Hematopoietic multipotent progenitor cell treated with erythropoietin and hydrocortisone succinate and interleukin-3 and kit ligand, for 17 days (in vitro differentiated cells): ENCODE data around the gene CDK7.

ENCODE experiments used
- DNase-seq: peaks from one replicate; pipeline ENCODE4 v3.0.0-alpha.2; 2015; ENCODE audit warnings: low spot score

Gene CDK7

GRCh38 chr5:69293882-69294281 is 59.2 kb downstream of the CDK7 start:
- DNase-seq: no peak

DNA sequence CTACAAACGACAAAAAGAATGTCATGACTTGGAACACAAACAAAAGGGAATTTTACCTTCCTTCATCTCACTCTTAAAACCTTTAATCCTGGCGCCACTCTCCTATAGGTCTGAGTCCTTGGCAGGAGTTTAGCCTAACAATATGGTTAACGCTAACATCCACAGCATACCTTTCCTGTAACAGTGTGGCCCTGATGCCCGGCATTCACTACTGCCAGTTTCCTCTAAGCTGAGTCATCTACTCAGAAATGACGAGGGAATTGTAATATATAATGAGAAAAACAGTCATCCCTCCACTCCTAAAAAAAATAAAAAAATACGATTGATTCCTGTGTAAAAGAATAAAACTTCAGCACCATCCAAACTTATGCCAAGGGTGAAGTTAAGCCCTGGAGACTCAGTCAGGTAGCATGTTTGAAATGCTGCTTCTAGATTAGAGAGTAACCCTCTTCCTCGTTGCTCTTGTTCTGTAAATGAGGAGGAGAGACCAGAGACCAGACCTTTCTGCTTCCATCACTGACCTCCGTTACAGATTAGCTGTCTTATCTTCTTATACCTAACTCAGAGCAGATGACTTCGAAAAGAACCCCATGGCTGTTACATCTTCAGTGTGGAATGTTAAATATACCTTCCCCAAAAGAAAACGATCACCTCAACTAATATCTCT is 60.5 kb downstream of the CDK7 start:
- DNase-seq: no peak

DNA sequence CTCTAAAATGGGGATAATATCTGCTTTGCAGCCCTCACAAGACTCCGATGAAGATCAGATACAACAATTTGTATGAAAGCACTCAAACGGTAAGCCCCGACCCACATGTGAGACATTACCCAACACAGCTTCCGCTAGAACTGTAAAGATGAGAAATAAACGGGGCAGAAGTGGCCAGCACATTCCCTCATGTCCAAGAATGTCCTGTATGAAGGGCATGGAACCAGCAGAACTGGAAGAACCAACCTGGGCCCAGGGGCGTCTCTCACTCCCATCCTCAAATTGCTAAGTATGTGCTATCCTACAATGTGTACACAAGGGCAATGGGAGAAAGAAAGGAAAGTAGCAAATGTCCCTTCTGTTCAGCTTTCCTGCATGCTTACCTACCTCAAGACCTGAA is 64.9 kb downstream of the CDK7 start:
- DNase-seq: no peak

GRCh38 chr5:69300537-69301203 is 66.0 kb downstream of the CDK7 start:
- peak; percentile 51 for DNase-seq

DNA sequence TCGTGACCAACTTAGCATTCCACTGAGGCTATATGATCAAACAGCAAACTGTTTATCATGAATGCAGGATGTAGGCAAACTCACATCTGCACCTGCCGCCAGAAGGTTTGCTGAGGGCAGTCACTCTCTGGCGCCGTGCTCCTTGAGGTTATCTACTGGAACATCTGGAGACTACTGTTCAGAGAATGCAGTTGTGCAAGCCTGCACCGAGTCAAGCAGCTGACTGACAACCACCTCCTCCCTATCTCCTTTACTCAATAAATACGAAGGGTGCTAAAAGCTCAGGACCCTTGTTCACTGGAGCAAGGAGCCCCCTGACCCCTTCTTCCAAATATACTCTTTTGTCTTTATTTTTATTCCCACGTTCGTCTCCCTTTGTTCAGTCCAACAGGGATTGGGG is 70.8 kb downstream of the CDK7 start:
- DNase-seq: no peak

GRCh38 chr5:69308046-69308553 is 73.4 kb downstream of the CDK7 start:
- no peak for DNase-seq

- DNase-seq: no peak
Observed at GRCh38 chr5:69309380-69309779, 74.7 kb downstream of the CDK7 start.

DNA sequence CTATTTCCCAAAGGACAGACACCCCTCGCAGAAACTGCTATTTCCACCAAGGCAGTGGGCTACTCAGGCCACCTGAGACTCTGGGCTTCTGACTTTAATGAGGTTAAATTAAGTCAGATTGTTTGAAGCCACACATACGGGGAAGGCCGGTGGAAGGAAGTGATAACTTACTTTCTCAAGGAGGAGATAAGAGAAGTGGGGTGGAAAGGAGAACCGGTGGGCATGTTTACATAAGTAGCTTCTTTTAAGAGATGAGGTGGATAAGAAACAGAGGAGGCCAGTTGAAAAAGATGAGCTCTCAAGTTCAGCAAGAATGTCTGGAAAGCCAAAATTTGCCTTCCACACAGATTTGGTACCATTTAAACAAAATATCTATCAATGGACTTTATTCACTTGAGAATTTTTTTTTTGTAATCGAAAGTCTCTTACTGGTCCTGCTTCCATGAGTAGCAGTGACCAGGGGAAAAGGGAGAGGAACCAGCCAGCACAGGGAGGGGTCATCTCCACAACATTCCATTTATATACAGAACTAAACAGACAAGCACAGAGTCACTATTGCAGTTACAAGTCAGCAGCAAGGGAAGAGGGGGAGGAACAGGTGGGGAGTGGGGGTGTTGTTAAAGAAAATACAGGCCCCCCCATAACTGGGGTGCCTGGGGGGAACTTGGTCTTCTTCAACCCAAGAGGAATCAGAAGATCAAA is 77.9 kb downstream of the CDK7 start:
- DNase-seq: no peak

DNA sequence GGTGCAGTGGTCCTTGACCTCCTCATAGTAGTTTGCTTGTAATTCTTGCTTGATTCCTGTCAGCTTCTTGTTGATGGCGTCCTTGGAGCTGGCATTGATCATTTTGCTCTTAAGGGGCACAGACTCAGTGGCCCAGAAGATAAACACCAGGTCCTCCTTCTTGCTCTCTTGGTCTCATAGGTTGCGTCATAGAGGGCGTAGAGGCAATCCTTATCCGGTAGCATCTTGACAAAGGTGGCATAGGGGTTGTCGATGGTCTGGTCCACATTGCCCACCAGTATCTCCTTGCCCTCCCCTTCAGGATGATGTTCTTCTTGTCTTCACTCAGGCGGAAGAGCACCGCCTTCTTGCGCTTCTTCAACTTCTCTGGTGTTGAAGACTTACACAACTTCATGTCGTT is 78.7 kb downstream of the CDK7 start:
- no peak for DNase-seq

GRCh38 chr5:69315972-69316371 is 81.3 kb downstream of the CDK7 start:
- no peak for DNase-seq

GRCh38 chr5:69317391-69317790 is 82.7 kb downstream of the CDK7 start:
- DNase-seq: no peak

GRCh38 chr5:69326365-69326764 is 91.7 kb downstream of the CDK7 start:
- no peak for DNase-seq
